Fibroblast of upper back skin (primary cell): ENCODE results near the gene MET.
"Not testable (repeated sequence)": the region's sequence is repeated elsewhere in the genome, so short reads cannot be mapped to it uniquely, and the experiment has no call there.

Experiments
- DNase-seq: peaks from one replicate; pipeline ENCODE4 v3.0.0-alpha.2; 2013

MET gene

GRCh38 chr7:116671681-116672595, at the start of gene MET:
TSS of gene MET (plus strand) at chr7:116672196. CDS start at chr7:116699085, 26,889 bp downstream.
- DNase-seq, result peak; percentile 79

- no peak for DNase-seq
Measured at GRCh38 chr7:116626886-116627285, 45.1 kb upstream of the MET start.

GRCh38 chr7:116629051-116629463, 42.9 kb upstream of the MET start:
- no peak for DNase-seq

GRCh38 chr7:116630357-116630756, 41.6 kb upstream of the MET start:
- DNase-seq, result no peak

GRCh38 chr7:116630932-116631671, 40.9 kb upstream of the MET start:
- peak; percentile 73 for DNase-seq

GRCh38 chr7:116631676-116632075, 40.3 kb upstream of the MET start:
- DNase-seq, result no peak

GRCh38 chr7:116632384-116632783, 39.6 kb upstream of the MET start:
- peak; percentile 54 for DNase-seq

- no peak for DNase-seq
Measured at GRCh38 chr7:116633131-116633988, 38.6 kb upstream of the MET start.

- DNase-seq, result no peak
Measured at GRCh38 chr7:116636997-116637396, 35.0 kb upstream of the MET start.

GRCh38 chr7:116638592-116638991, 33.4 kb upstream of the MET start:
- not testable (repeated sequence) for DNase-seq

- no peak for DNase-seq
Measured at GRCh38 chr7:116641551-116642153, 30.3 kb upstream of the MET start.

- not testable (repeated sequence) for DNase-seq
Measured at GRCh38 chr7:116643148-116643547, 28.8 kb upstream of the MET start.

- DNase-seq, result no peak
Measured at GRCh38 chr7:116644628-116645027, 27.4 kb upstream of the MET start.

GRCh38 chr7:116647290-116647689, 24.7 kb upstream of the MET start:
- no peak for DNase-seq

- DNase-seq, result no peak
Measured at GRCh38 chr7:116647861-116648260, 24.1 kb upstream of the MET start.

GRCh38 chr7:116650436-116650835, 21.6 kb upstream of the MET start:
- DNase-seq, result no peak

- peak; percentile 17 for DNase-seq
Measured at GRCh38 chr7:116652793-116653192, 19.2 kb upstream of the MET start.

GRCh38 chr7:116653204-116653603, 18.8 kb upstream of the MET start:
- peak; percentile 86 for DNase-seq

GRCh38 chr7:116653646-116654045, 18.4 kb upstream of the MET start:
- no peak for DNase-seq

- DNase-seq, result not testable (repeated sequence)
Measured at GRCh38 chr7:116659248-116659647, 12.7 kb upstream of the MET start.

GRCh38 chr7:116661865-116662264, 10.1 kb upstream of the MET start:
- no peak for DNase-seq

GRCh38 chr7:116663744-116664143, 8.3 kb upstream of the MET start:
- no peak for DNase-seq
